GM13976 (cell line): ENCODE measurements around the gene CNOT9.
"Not testable (repeated sequence)": the region's sequence is repeated elsewhere in the genome, so short reads cannot be mapped to it uniquely, and the experiment has no call there.

Experiments
- DNase-seq: peaks from one replicate; pipeline ENCODE4 v3.0.0; 2012; ENCODE audit warnings: low spot score
- CTCF ChIP-seq: IDR thresholded peaks from 2 replicates; pipeline ENCODE4 v1.5.1; 2012; ENCODE audit warnings: borderline replicate concordance, mild to moderate bottlenecking; ENCODE audit not compliant: insufficient read depth; ENCODE audit errors: extremely low read depth, missing control alignments, control extremely low read depth
- in situ Hi-C: fragments of 300-500 bp; cut with MboI; formaldehyde crosslinking; loops from one replicate; pipeline ENCODE4 v1.12.0; 2022; ENCODE audit warnings: low sequenced_read_pairs, mixed read lengths, inconsistent platforms; ENCODE audit not compliant: unreplicated experiment

CNOT9 gene

GRCh38 chr2:218540015-218540414 lies 28.6 kb upstream of the CNOT9 start:
- in situ Hi-C loops, result no loop called here
- TF ChIP-seq CTCF, result no peak
- no peak for DNase-seq

- no peak for DNase-seq
- no peak for TF ChIP-seq CTCF
Observed at GRCh38 chr2:218546012-218546411, 22.6 kb upstream of the CNOT9 start.

GRCh38 chr2:218547511-218547910 lies 21.1 kb upstream of the CNOT9 start:
- no peak for TF ChIP-seq CTCF
- in situ Hi-C loops, result no loop called here
- DNase-seq, result no peak

More at GRCh38 chr2:218546012-218546411, 22.6 kb upstream of the CNOT9 start:
- in situ Hi-C loops, result no loop called here

- no peak for TF ChIP-seq CTCF
- DNase-seq, result no peak
- in situ Hi-C loops, result no loop called here
Observed at GRCh38 chr2:218547978-218548377, 20.7 kb upstream of the CNOT9 start.

- DNase-seq, in situ Hi-C loops: not testable (repeated sequence)
Observed at GRCh38 chr2:218554225-218554624, 14.4 kb upstream of the CNOT9 start.

- in situ Hi-C loops, result no loop called here
- TF ChIP-seq CTCF, result no peak
- DNase-seq, result no peak
Observed at GRCh38 chr2:218555527-218555926, 13.1 kb upstream of the CNOT9 start.

GRCh38 chr2:218557941-218558340 lies 10.7 kb upstream of the CNOT9 start:
- in situ Hi-C loops, result no loop called here
- no peak for TF ChIP-seq CTCF
- DNase-seq, result no peak
